GM10266 (cell line): ENCODE measurements around the gene GPR17.

Experiments used
- DNase-seq: peaks from one replicate; pipeline ENCODE4 v3.0.0; 2012; ENCODE audit errors: extremely low spot score
- CTCF ChIP-seq: IDR thresholded peaks from 2 replicates; pipeline ENCODE4 v1.5.1; 2012; ENCODE audit warnings: mild to moderate bottlenecking, low read depth; ENCODE audit not compliant: control insufficient read depth, insufficient read depth; ENCODE audit errors: missing control alignments

GPR17 gene

DNA sequence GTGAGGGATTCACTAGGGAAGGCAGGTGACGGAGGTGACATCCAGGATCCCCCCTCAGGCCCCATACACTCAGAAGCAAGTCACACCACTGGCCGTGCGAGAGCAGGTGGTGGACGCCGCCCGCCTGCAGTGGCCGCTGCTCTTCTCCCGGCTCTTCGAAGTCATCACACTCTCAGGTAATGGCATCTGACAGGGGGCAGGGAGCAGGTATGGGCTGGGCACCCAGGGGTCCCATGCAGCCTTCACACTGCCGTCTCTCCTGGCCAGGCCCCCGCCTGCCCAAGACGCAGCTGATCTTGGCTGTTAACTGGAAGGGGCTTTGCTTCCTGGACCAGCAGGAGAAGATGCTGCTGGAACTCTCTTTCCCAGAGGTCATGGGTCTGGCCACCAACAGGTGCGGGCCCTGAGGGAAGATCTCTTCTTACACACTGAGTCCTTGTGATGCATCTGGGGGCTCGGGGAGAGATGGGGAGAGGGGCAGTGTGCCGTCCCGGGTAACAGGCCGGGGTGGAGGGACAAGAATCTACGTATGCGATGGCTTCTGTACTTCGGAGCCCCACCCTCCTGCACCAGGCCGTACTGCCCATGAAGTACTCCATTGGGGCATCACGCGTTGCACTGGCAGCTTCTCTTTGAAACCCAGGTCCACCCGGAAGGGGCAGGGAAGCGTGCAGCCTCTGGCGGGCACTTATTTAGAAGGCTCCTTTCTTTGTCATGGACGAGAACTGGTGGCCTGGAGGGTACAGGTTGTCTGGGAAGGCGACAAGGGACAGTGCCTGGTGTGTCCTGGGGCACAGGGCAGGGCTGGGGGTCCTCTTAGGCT lies 18.8 kb upstream of the GPR17 start:
- no peak for TF ChIP-seq CTCF
- no peak for DNase-seq

GRCh38 chr2:127627740-127628571 lies 18.0 kb upstream of the GPR17 start:
- DNase-seq, result no peak
- TF ChIP-seq CTCF, result no peak

DNA sequence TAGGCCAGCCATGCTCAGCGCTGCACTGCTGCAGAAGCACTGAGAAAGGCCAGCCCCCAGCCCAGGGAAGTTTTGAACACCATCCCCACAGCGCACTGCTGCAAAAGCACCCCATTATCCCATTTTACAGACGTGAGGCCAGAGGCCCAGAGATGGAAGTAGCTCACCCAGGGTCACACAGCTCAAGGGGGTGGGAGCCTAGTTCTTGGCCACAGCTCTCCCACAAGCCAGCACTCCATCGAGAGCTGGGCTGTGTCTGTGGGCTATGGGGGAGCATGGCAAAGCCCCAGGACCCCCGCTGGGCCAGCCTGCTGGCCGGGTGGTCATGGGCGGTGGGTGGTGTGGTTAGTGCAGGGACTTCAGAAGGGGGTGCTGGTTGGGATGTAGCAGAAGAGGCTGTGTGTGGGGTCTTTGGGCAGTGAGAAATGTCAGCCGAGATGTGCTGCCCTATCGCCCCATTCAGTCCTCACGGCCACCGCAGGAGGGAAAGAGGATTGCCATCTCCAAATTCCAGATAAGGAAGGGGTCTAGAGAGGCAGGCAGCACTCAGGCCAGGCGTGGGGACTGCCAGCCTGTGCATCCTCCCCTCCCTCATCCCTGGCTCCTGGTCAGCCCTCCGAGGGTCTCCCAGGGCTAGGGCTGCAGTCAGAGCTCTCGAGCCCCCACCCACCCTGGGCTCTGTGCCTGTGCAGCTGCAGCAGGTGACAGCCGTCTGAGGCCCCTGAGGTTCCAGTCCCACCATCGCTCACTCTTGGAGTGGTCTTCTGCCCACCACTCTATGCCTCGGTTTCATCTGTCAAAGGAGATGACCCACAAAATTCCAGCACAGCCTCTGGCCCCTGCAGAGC lies 17.0 kb upstream of the GPR17 start:
- no peak for DNase-seq
- no peak for TF ChIP-seq CTCF

DNA sequence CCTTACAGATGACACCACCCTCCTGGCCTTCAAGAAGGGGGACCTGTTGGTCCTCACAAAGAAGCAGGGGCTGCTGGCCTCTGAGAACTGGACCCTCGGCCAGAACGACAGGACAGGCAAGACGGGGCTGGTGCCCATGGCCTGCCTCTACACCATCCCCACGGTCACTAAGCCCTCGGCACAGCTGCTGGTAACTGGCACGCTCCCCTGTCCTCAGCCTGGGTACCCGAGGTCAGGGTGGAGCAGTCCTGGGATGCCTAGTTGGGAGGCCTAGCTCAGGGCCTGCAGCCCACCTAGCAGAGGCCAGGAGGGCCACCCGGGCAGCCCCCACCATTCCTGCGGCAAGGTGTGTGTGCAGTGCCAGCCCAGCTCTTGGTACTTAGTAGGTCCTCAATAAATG lies 16.3 kb upstream of the GPR17 start:
- no peak for DNase-seq
- TF ChIP-seq CTCF, result no peak

DNA sequence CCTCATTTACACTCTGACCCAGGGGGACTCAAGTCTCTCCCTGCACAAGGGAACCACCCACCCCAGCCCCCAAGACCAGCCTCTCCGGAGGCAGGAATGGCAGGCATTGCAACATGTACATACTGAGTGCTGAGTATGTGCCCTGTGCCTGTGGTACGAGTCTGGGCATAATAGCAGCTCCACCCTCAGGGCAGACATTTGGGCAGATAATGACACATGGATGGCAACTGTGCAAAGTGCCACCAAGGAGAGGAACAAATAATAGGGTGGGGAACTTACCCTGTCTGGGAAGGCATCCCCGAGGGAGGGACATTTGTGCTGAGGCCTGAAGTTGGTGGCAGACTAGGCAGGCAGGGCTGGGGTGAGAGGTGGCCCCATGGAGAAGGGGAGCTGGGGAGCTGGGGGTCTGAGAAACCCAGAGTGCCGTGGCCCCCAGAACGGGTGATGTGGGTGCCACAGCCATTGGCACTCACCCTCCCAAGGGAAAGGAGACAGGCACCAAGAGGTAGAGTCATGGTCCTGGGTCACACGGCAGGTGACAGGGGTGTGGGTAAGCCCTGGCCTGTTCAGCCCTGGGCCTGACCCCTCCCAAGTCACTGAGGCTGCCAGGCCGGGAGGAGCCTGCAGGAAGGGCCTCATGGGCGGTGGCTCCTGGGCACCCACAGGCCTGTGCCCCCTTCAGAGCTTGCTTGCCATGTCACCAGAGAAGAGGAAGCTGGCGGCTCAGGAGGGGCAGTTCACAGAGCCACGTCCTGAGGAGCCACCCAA lies 15.7 kb upstream of the GPR17 start:
- no peak for DNase-seq
- no peak for TF ChIP-seq CTCF

GRCh38 chr2:127630864-127631540 lies 15.0 kb upstream of the GPR17 start:
- no peak for TF ChIP-seq CTCF
- DNase-seq, result no peak
